ENCODE results near the gene DRICH1.
"Not testable (repeated sequence)": the region's sequence is repeated elsewhere in the genome, so short reads cannot be mapped to it uniquely, and the experiment has no call there.

The DRICH1 gene

DNA sequence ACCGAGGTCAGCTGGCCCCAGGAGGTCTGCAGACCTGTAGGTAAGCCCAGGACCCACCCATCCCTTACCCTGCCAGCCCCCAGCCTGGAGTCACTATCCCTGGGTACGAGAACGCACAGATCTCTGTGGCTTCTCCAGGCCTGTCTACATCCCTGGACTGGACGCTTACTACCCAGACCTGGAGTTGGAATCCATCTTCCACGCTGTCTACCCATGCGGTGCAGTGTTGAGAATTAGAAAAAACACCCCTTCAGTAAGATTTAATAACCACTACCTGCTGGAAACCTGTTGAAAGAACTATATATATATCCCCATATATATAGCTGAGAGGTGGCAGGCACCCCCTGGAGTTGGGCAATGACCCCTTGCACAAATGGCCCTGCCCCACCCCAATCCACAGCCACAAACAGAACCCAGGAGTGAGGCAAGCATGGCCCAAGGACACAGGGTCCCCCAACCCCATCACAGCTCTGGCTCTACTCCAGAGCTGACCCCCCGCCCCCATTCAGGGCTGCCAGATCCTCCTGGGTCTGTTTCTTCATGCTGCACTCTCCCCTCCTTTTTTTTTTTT, 41.0 kb upstream of the DRICH1 start:
- Histone ChIP-seq H3K4me1 (ENCODE audit: control insufficient read depth, insufficient read depth, low read length, poor library complexity, severe bottlenecking) (peaks cover 5% of the 10 kb centered on the region), H3K36me3 (ENCODE audit: control insufficient read depth, insufficient read depth, low read length) (no peaks in the 10 kb centered on the region), H3K27ac (ENCODE audit: insufficient read depth, low read length, poor library complexity, severe bottlenecking) (no peak overlapping the region), H3K27me3 (replicated peaks; ENCODE audit: control insufficient read depth, insufficient read depth, low read length, poor library complexity, severe bottlenecking) (no peaks in the 10 kb centered on the region), H3K4me3 (ENCODE audit: insufficient read depth, low read depth, low read length, poor library complexity, severe bottlenecking) (no peak overlapping the region), H3K9me3 (ENCODE audit: control insufficient read depth, low read length) (no peaks in the 10 kb centered on the region)
- DNase-seq = no peak

DNA sequence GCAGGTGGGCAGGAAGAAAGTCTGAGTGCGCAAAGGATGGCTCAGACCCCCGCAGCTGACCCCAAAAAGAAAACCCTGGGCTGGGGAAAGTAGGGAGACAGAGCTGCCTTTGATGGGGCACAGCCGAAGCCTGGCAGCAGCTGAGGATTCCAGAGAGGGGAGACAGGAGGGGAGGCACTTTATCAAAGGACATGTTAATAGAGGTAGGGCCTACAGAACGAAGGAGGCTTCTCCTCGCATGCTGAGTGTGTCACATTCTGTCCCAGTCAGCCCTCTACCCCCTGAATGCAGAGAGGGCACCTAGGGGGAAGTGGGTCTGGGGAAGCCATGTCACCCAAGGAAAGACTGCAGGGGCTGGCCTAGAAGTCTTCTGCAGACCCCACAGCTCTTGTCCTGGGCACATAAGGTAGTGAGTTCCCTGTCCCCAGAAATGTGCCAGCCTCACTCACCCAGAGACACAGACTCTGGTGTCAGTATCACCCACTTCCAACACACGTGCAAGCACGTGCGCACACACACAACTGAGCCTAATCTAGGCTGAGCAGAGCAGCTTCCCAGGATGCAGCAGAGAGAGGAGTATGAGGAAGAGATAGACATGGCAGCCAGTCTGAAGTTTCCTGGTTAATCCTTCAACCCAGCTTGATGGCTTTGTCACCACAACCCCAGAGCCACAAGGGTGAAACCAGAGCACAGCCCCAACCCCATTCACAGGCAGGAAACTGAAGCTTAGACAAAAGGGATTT, 40.4 kb upstream of the DRICH1 start:
- H3K27me3 ChIP-seq (replicated peaks; ENCODE audit: control insufficient read depth, insufficient read depth, low read length, poor library complexity, severe bottlenecking); DNase-seq; H3K4me1 ChIP-seq (ENCODE audit: control insufficient read depth, insufficient read depth, low read length, poor library complexity, severe bottlenecking); H3K36me3 ChIP-seq (ENCODE audit: control insufficient read depth, insufficient read depth, low read length); H3K9me3 ChIP-seq (ENCODE audit: control insufficient read depth, low read length); H3K27ac ChIP-seq (ENCODE audit: insufficient read depth, low read length, poor library complexity, severe bottlenecking); H3K4me3 ChIP-seq (ENCODE audit: insufficient read depth, low read depth, low read length, poor library complexity, severe bottlenecking): not testable (repeated sequence)

DNA sequence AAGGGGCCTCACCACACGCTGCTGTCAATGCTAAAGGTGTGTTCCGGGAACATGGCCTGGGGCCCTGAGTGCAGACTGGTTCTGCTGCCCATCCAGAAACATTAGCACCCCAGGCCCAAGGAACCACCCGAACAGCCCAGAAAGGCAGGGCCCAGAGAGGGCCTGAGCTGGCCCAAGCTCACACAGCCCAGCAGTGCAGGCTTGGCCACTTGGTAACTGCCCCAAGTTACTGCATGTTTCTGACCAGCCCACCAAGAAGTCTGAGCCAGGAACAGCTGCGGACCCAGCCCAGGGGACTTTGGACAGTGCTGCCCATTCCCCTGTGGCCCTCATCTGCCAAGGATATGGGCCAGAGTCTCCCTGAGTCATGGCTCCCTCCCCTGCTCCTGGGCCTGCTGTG, 39.3 kb upstream of the DRICH1 start:
- H3K4me1 ChIP-seq (ENCODE audit: control insufficient read depth, insufficient read depth, low read length, poor library complexity, severe bottlenecking); DNase-seq; H3K36me3 ChIP-seq (ENCODE audit: control insufficient read depth, insufficient read depth, low read length); H3K27ac ChIP-seq (ENCODE audit: insufficient read depth, low read length, poor library complexity, severe bottlenecking); H3K27me3 ChIP-seq (replicated peaks; ENCODE audit: control insufficient read depth, insufficient read depth, low read length, poor library complexity, severe bottlenecking); H3K4me3 ChIP-seq (ENCODE audit: insufficient read depth, low read depth, low read length, poor library complexity, severe bottlenecking); H3K9me3 ChIP-seq (ENCODE audit: control insufficient read depth, low read length): not testable (repeated sequence)

DNA sequence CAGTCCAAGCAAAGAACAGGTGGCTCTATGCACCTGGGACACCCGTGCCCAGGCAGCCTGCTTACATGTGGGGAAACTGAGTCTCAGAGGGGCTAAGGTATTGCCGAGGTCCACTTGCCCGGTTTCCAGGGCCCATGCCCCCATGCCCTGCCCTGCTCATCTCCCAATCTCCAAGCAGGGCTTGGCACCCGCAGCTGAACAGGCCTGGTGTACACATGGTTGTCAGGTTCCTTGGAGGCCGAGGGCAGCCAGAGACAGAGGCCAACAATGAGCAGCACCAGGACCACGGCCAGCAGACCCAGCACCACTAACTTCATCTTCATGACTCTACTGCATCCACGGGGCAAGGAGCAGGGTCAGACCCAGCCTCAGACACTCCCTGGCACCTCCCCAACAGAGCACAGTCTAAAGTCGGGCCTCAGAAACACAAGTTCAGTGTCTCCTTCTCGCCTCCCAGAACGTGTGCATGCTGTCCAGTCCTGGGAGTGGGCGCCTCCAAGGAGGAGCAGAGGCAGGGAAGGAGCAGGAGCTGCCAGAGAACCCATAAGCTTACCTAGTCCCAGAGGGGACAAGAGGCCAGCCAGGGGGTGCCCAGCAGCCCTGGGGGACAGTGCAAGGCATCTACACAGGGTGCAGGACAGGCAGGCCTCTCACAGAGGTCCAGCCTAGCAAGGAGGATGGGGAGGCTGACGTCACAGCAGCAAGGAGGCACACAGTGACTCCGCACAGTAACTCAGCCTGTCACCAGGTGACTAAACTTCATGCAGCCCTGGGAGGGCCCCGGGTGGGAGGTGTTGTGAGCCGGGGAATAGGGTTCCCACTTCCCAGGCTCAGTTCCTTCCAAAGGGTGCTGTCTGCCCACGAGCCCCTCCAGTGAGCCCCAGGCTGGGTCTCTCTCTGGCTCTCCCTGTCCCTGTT, 38.5 kb upstream of the DRICH1 start:
- Histone ChIP-seq H3K4me1 (ENCODE audit: control insufficient read depth, insufficient read depth, low read length, poor library complexity, severe bottlenecking) (no peaks in the 10 kb centered on the region), H3K27ac (ENCODE audit: insufficient read depth, low read length, poor library complexity, severe bottlenecking) (no peak overlapping the region), H3K27me3 (replicated peaks; ENCODE audit: control insufficient read depth, insufficient read depth, low read length, poor library complexity, severe bottlenecking) (no peaks in the 10 kb centered on the region), H3K9me3 (ENCODE audit: control insufficient read depth, low read length) (no peaks in the 10 kb centered on the region), H3K36me3 (ENCODE audit: control insufficient read depth, insufficient read depth, low read length) (no peaks in the 10 kb centered on the region), H3K4me3 (ENCODE audit: insufficient read depth, low read depth, low read length, poor library complexity, severe bottlenecking) (no peak overlapping the region)
- DNase-seq = no peak

DNA sequence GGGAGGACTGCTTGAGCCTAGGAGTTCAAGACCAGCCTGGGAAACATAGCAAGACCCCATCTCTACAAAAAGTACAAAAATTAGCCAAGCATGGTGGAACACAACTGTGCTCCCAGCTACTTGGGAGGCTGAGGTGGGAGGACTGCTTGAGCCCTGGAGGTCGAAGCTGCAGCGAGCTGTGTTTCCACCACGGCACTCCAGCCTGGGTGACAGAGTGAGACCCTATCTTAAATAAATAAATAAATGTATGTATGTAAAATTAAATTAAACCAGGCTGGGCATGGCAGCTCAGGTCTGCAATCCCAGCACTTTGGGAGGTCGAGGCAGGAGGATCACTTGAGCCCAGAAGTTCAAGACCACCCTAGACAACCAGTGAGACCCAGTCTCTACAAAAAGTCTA, 28.3 kb upstream of the DRICH1 start:
- not testable (repeated sequence) for H3K4me3 ChIP-seq (ENCODE audit: insufficient read depth, low read depth, low read length, poor library complexity, severe bottlenecking); H3K27me3 ChIP-seq (replicated peaks; ENCODE audit: control insufficient read depth, insufficient read depth, low read length, poor library complexity, severe bottlenecking); H3K9me3 ChIP-seq (ENCODE audit: control insufficient read depth, low read length); H3K4me1 ChIP-seq (ENCODE audit: control insufficient read depth, insufficient read depth, low read length, poor library complexity, severe bottlenecking); H3K27ac ChIP-seq (ENCODE audit: insufficient read depth, low read length, poor library complexity, severe bottlenecking); DNase-seq
- H3K36me3 ChIP-seq (ENCODE audit: control insufficient read depth, insufficient read depth, low read length) = peaks cover 18% of the 10 kb centered on the region

DNA sequence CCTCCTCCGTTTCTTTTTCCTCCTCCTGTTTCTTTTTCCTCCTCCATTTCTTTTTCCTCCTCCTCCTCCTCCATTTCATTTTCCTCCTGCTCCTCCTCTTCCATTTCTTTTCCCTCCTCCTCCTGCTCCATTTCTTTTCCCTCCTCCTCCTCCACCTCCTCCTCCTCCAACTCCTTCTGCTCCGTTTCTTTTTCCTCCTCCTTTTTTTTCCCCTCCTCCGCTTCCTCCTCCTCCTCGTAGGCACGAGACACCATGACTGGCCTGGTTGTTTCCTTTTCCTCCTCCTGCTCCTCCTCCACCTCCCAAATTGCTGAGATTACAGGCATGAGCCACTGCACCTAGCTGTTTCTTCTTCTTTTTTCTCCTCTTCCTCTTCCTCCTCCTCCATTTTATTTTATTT, 25.6 kb upstream of the DRICH1 start:
- DNase-seq = no peak
- Histone ChIP-seq H3K4me3 (ENCODE audit: insufficient read depth, low read depth, low read length, poor library complexity, severe bottlenecking) (no peak overlapping the region), H3K36me3 (ENCODE audit: control insufficient read depth, insufficient read depth, low read length) (peaks cover 21% of the 10 kb centered on the region), H3K27ac (ENCODE audit: insufficient read depth, low read length, poor library complexity, severe bottlenecking) (no peak overlapping the region), H3K9me3 (ENCODE audit: control insufficient read depth, low read length) (no peaks in the 10 kb centered on the region), H3K4me1 (ENCODE audit: control insufficient read depth, insufficient read depth, low read length, poor library complexity, severe bottlenecking) (no peaks in the 10 kb centered on the region), H3K27me3 (replicated peaks; ENCODE audit: control insufficient read depth, insufficient read depth, low read length, poor library complexity, severe bottlenecking) (no peaks in the 10 kb centered on the region)

DNA sequence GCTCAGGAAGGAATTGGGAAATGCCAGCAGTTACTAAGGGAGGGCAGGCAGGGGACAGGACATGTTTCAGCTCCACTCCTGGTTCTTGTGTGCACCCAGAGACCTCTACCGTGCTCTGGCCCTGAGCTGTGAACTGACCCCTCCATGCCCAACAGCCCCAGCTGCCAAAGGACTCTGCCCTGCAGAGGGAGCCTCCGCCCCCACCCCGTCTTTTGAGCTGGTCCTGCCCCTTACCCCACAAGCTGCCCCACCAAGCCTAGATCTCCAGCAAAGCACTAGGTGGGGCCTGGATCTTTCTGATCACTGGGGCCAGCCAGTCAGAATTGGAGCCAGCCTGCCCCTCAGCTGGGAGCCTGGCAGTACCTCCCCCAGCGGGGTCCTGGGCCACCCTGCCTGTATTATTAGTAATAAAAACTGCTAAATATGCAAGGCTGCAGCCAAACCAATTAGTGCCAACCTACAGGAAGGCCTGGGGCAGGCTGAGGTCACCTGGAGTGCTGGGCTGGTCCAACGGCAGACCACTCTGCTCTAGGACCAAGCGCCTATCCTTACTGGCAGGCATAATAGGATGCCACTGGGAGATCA, 23.9 kb upstream of the DRICH1 start:
- Histone ChIP-seq H3K27me3 (replicated peaks; ENCODE audit: control insufficient read depth, insufficient read depth, low read length, poor library complexity, severe bottlenecking) (no peaks in the 10 kb centered on the region), H3K4me3 (ENCODE audit: insufficient read depth, low read depth, low read length, poor library complexity, severe bottlenecking) (no peak overlapping the region), H3K27ac (ENCODE audit: insufficient read depth, low read length, poor library complexity, severe bottlenecking) (no peak overlapping the region), H3K9me3 (ENCODE audit: control insufficient read depth, low read length) (no peaks in the 10 kb centered on the region), H3K36me3 (ENCODE audit: control insufficient read depth, insufficient read depth, low read length) (peaks cover 21% of the 10 kb centered on the region), H3K4me1 (ENCODE audit: control insufficient read depth, insufficient read depth, low read length, poor library complexity, severe bottlenecking) (no peaks in the 10 kb centered on the region)
- DNase-seq = no peak

DNA sequence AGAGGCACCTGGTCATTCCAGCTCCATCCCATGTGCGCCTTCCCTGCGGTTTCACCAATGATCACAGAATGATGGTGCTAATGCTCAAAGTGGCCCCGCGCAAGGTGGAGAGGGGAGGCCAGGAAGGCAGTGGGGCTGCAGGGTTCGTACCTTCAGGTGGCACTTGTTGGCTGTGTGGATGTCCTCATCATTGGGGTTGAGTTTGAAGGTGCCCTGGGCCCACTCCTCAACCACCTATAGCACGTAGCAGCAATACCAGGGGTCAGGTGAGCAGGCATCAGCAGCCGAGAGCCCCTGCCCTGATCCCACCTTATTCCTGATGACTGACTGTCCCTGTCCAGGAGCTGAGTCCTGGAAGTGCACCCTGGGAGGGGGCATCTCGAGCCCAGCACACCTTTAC, 20.6 kb upstream of the DRICH1 start:
- no peaks in the 10 kb centered on the region for H3K27me3 ChIP-seq (replicated peaks; ENCODE audit: control insufficient read depth, insufficient read depth, low read length, poor library complexity, severe bottlenecking)
- H3K4me1 ChIP-seq (ENCODE audit: control insufficient read depth, insufficient read depth, low read length, poor library complexity, severe bottlenecking) = no peaks in the 10 kb centered on the region
- DNase-seq = no peak
- no peak overlapping the region for H3K27ac ChIP-seq (ENCODE audit: insufficient read depth, low read length, poor library complexity, severe bottlenecking)
- H3K36me3 ChIP-seq (ENCODE audit: control insufficient read depth, insufficient read depth, low read length) = peaks cover 7% of the 10 kb centered on the region
- no peaks in the 10 kb centered on the region for H3K9me3 ChIP-seq (ENCODE audit: control insufficient read depth, low read length)
- H3K4me3 ChIP-seq (ENCODE audit: insufficient read depth, low read depth, low read length, poor library complexity, severe bottlenecking) = no peak overlapping the region

DNA sequence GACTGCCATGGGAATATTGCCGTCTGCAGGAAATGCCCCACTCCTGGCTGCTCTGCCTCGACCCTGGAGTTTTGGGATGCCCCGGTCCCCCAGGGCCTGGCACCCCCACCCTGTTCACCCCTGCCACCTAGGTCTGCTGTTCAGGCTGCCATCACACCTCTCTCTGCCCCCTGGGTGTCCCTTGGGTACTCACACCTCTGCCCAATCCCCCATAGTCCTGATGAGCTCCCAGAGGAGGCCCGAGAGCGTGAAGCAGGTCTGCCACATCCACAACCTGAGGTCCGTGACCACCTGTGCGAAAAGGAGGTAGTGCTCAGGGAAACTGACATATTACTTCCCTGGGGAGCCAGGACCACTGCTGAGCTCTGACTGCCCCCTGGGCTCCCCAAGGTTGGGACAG, 20.2 kb upstream of the DRICH1 start:
- H3K4me1 ChIP-seq (ENCODE audit: control insufficient read depth, insufficient read depth, low read length, poor library complexity, severe bottlenecking) = no peaks in the 10 kb centered on the region
- H3K4me3 ChIP-seq (ENCODE audit: insufficient read depth, low read depth, low read length, poor library complexity, severe bottlenecking) = no peak overlapping the region
- H3K27ac ChIP-seq (ENCODE audit: insufficient read depth, low read length, poor library complexity, severe bottlenecking) = no peak overlapping the region
- H3K9me3 ChIP-seq (ENCODE audit: control insufficient read depth, low read length) = no peaks in the 10 kb centered on the region
- no peak for DNase-seq
- peaks cover 5% of the 10 kb centered on the region for H3K36me3 ChIP-seq (ENCODE audit: control insufficient read depth, insufficient read depth, low read length)
- H3K27me3 ChIP-seq (replicated peaks; ENCODE audit: control insufficient read depth, insufficient read depth, low read length, poor library complexity, severe bottlenecking) = no peaks in the 10 kb centered on the region

DNA sequence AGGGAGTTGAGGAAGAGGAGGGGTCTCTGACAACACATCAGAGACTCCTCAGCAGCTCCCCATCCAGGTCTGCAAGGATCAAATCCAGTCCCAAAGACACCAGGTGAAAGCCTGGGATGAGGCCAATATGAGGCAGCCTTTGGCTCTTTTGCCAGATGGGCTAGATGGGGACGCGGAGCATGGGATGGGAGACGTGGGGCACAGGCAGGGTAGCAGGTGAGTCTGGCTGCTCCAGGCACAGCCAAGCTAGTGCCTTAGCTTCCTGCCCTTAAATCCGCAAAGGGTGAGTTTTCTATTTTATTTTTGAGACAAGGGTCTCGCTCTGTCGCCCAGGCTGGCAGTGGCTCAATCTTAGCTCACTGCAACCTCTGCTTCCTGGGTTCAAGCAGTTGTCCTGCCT, 19.6 kb upstream of the DRICH1 start:
- no peaks in the 10 kb centered on the region for H3K9me3 ChIP-seq (ENCODE audit: control insufficient read depth, low read length)
- DNase-seq = no peak
- H3K4me3 ChIP-seq (ENCODE audit: insufficient read depth, low read depth, low read length, poor library complexity, severe bottlenecking) = no peak overlapping the region
- no peak overlapping the region for H3K27ac ChIP-seq (ENCODE audit: insufficient read depth, low read length, poor library complexity, severe bottlenecking)
- no peaks in the 10 kb centered on the region for H3K4me1 ChIP-seq (ENCODE audit: control insufficient read depth, insufficient read depth, low read length, poor library complexity, severe bottlenecking)
- H3K27me3 ChIP-seq (replicated peaks; ENCODE audit: control insufficient read depth, insufficient read depth, low read length, poor library complexity, severe bottlenecking) = no peaks in the 10 kb centered on the region
- H3K36me3 ChIP-seq (ENCODE audit: control insufficient read depth, insufficient read depth, low read length) = peaks cover 4% of the 10 kb centered on the region
